HG03520 (cell line): Measurements from ENCODE around the gene CLIP4.

ENCODE experiments used
- ATAC-seq: cut with Tn5 transposase; IDR thresholded peaks from one replicate; pipeline ENCODE4 v1.9.1; 2021; ENCODE audit warnings: mild to moderate bottlenecking, moderate library complexity; ENCODE audit not compliant: unreplicated experiment

CLIP4 gene

GRCh38 chr2:29130295-29130694, 15.1 kb downstream of the CLIP4 start:
- ATAC-seq, result peak; percentile 53

GRCh38 chr2:29134933-29135332, 19.7 kb downstream of the CLIP4 start:
- no peak for ATAC-seq

GRCh38 chr2:29139152-29139551, 23.9 kb downstream of the CLIP4 start:
- no peak for ATAC-seq

- no peak for ATAC-seq
Measured at GRCh38 chr2:29139731-29140130, 24.5 kb downstream of the CLIP4 start.

- no peak for ATAC-seq
Measured at GRCh38 chr2:29143657-29144056, 28.4 kb downstream of the CLIP4 start.

GRCh38 chr2:29146197-29146596, 31.0 kb downstream of the CLIP4 start:
- no peak for ATAC-seq

- no peak for ATAC-seq
Measured at GRCh38 chr2:29147963-29148362, 32.7 kb downstream of the CLIP4 start.

- no peak for ATAC-seq
Measured at GRCh38 chr2:29154610-29155009, 39.4 kb downstream of the CLIP4 start.

- no peak for ATAC-seq
Measured at GRCh38 chr2:29155578-29155977, 40.4 kb downstream of the CLIP4 start.

GRCh38 chr2:29157131-29157530, 41.9 kb downstream of the CLIP4 start:
- ATAC-seq, result no peak

GRCh38 chr2:29159125-29159524, 43.9 kb downstream of the CLIP4 start:
- no peak for ATAC-seq

GRCh38 chr2:29160184-29160583, 45.0 kb downstream of the CLIP4 start:
- no peak for ATAC-seq

- no peak for ATAC-seq
Measured at GRCh38 chr2:29162204-29162928, 47.2 kb downstream of the CLIP4 start.

- no peak for ATAC-seq
Measured at GRCh38 chr2:29164091-29164846, 49.1 kb downstream of the CLIP4 start.

- ATAC-seq, result no peak
Measured at GRCh38 chr2:29165362-29166241, 50.4 kb downstream of the CLIP4 start.

GRCh38 chr2:29166242-29167039, 51.2 kb downstream of the CLIP4 start:
- no peak for ATAC-seq

- ATAC-seq, result no peak
Measured at GRCh38 chr2:29174937-29175336, 59.7 kb downstream of the CLIP4 start.

- no peak for ATAC-seq
Measured at GRCh38 chr2:29175338-29175737, 60.1 kb downstream of the CLIP4 start.

- ATAC-seq, result no peak
Measured at GRCh38 chr2:29182334-29182733, 67.1 kb downstream of the CLIP4 start.

GRCh38 chr2:29182920-29183319, 67.7 kb downstream of the CLIP4 start:
- no peak for ATAC-seq

- no peak for ATAC-seq
Measured at GRCh38 chr2:29184531-29184930, 69.3 kb downstream of the CLIP4 start.
